Skeletal muscle cell (primary cell): ENCODE data around the gene MID2.
"Not testable (repeated sequence)": the region's sequence is repeated elsewhere in the genome, so short reads cannot be mapped to it uniquely, and the experiment has no call there.

Experiments used
- DNase-seq: peaks from one replicate; pipeline ENCODE4 v3.0.0-alpha.2; 2010; ENCODE audit warnings: low read depth
- H3K4me3 ChIP-seq: 2 replicates; pipeline ENCODE4 v1.5.1; 2011; ENCODE audit warnings: low read depth, mild to moderate bottlenecking, control low read depth, low read length, moderate library complexity

The MID2 gene

GRCh38 chrX:107836958-107837357 lies 11.3 kb downstream of the MID2 start:
- H3K4me3 ChIP-seq, result no peak overlapping the region
- DNase-seq, result no peak

- no peak for DNase-seq
- H3K4me3 ChIP-seq, result no peak overlapping the region
Measured at GRCh38 chrX:107840971-107841370, 15.3 kb downstream of the MID2 start.

- DNase-seq, result no peak
Measured at GRCh38 chrX:107842715-107843400, 17.2 kb downstream of the MID2 start.

GRCh38 chrX:107845625-107846024 lies 20.0 kb downstream of the MID2 start:
- DNase-seq, result no peak
- no peak overlapping the region for H3K4me3 ChIP-seq

More at GRCh38 chrX:107842715-107843400, 17.2 kb downstream of the MID2 start:
- H3K4me3 ChIP-seq, result no peak overlapping the region

- no peak overlapping the region for H3K4me3 ChIP-seq
- DNase-seq, result no peak
Measured at GRCh38 chrX:107848591-107848990, 22.9 kb downstream of the MID2 start.

- no peak for DNase-seq
- no peak overlapping the region for H3K4me3 ChIP-seq
Measured at GRCh38 chrX:107849747-107850421, 24.2 kb downstream of the MID2 start.

- DNase-seq, result no peak
- H3K4me3 ChIP-seq, result no peak overlapping the region
Measured at GRCh38 chrX:107850422-107850765, 24.7 kb downstream of the MID2 start.

GRCh38 chrX:107851215-107851614 lies 25.5 kb downstream of the MID2 start:
- no peak for DNase-seq
- H3K4me3 ChIP-seq, result no peak overlapping the region

- H3K4me3 ChIP-seq, DNase-seq: not testable (repeated sequence)
Measured at GRCh38 chrX:107851665-107852064, 26.0 kb downstream of the MID2 start.

GRCh38 chrX:107856289-107856688 lies 30.6 kb downstream of the MID2 start:
- H3K4me3 ChIP-seq, result no peak overlapping the region
- no peak for DNase-seq

- not testable (repeated sequence) for DNase-seq, H3K4me3 ChIP-seq
Measured at GRCh38 chrX:107857041-107857440, 31.4 kb downstream of the MID2 start.

- no peak for DNase-seq
- no peak overlapping the region for H3K4me3 ChIP-seq
Measured at GRCh38 chrX:107857837-107858236, 32.2 kb downstream of the MID2 start.

- H3K4me3 ChIP-seq, result no peak overlapping the region
- DNase-seq, result no peak
Measured at GRCh38 chrX:107861056-107861455, 35.4 kb downstream of the MID2 start.

- no peak for DNase-seq
- H3K4me3 ChIP-seq, result no peak overlapping the region
Measured at GRCh38 chrX:107871136-107871535, 45.5 kb downstream of the MID2 start.

- H3K4me3 ChIP-seq, result no peak overlapping the region
- no peak for DNase-seq
Measured at GRCh38 chrX:107878106-107878505, 52.4 kb downstream of the MID2 start.

- H3K4me3 ChIP-seq, result no peak overlapping the region
- DNase-seq, result no peak
Measured at GRCh38 chrX:107880054-107880610, 54.5 kb downstream of the MID2 start.

- no peak for DNase-seq
- H3K4me3 ChIP-seq, result no peak overlapping the region
Measured at GRCh38 chrX:107894038-107894437, 68.4 kb downstream of the MID2 start.

GRCh38 chrX:107902721-107903120 lies 77.1 kb downstream of the MID2 start:
- no peak overlapping the region for H3K4me3 ChIP-seq
- no peak for DNase-seq

- H3K4me3 ChIP-seq, result no peak overlapping the region
- no peak for DNase-seq
Measured at GRCh38 chrX:107905366-107905765, 79.7 kb downstream of the MID2 start.

GRCh38 chrX:107924136-107924746 lies 98.6 kb downstream of the MID2 start:
- H3K4me3 ChIP-seq, result no peak overlapping the region
- DNase-seq, result no peak

GRCh38 chrX:107934262-107934661 lies 108.6 kb downstream of the MID2 start:
- no peak for DNase-seq
- H3K4me3 ChIP-seq, result no peak overlapping the region
